Glomerular visceral epithelial cell (primary cell): ENCODE measurements around the gene PHF13.
"Not testable (repeated sequence)": the region's sequence is repeated elsewhere in the genome, so short reads cannot be mapped to it uniquely, and the experiment has no call there.

Experiments
- DNase-seq: peaks from one replicate; pipeline ENCODE4 v3.0.0-alpha.2; 2016; ENCODE audit errors: extremely low spot score

PHF13 gene

DNA sequence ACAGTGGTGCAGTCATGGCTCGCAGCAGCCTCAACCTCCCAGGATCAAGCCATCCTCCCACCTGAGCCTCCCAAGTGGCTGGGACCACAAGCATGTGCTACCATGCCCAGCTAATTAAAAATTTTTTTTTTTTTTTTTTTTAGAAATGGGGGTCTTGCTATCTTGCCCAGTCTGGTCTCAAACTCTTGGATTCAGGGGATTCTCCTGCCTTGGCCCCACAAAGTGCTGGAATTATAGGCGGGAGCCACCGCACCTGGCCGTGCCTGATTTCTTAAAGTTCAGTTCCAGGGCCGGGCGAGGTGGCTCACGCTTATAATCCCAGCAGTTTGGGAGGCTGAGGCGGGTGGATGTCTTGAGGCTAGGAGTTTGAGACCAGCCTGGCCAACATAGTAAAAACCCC lies 17.5 kb downstream of the PHF13 start:
- DNase-seq: no peak

DNA sequence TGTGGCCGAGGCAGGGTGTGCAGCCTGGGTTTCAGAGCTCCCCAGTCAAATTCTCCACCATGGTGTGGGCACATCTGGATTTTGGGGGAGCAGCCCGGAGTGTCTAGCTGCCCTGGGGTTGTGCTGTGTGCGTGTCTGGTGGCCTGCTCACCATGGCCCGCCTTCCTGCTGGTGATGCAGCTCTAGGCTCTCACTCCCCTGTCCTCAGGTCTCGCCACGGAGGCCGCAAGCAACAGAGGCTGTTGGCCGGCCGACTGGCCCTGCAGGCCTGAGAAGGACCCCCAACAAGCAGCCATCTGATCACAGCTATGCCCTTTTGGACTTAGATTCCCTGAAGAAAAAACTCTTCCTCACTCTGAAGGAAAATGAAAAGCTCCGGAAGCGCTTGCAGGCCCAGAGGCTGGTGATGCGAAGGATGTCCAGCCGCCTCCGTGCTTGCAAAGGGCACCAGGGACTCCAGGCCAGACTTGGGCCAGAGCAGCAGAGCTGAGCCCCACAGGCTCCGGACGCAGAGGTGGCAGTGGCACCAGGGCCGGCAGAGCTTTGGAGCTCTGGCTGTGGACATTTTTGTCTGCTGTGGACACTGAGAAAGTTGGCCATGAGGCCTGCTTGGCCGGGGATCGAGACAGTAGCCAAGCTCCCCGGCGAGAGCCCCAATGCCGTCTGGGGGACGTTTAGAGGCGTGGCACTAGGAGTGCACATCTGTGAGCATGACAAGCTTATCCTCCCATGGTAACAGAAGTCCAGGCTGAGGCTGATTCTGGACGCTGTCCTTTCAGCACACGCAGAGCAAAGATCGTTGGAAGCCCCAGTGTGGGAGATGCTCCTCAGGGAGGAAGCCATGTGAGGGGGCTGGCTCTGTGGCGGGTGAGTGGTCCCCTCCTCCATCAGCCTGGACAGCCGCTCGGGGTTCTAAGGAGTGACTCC lies 19.3 kb downstream of the PHF13 start:
- no peak for DNase-seq

DNA sequence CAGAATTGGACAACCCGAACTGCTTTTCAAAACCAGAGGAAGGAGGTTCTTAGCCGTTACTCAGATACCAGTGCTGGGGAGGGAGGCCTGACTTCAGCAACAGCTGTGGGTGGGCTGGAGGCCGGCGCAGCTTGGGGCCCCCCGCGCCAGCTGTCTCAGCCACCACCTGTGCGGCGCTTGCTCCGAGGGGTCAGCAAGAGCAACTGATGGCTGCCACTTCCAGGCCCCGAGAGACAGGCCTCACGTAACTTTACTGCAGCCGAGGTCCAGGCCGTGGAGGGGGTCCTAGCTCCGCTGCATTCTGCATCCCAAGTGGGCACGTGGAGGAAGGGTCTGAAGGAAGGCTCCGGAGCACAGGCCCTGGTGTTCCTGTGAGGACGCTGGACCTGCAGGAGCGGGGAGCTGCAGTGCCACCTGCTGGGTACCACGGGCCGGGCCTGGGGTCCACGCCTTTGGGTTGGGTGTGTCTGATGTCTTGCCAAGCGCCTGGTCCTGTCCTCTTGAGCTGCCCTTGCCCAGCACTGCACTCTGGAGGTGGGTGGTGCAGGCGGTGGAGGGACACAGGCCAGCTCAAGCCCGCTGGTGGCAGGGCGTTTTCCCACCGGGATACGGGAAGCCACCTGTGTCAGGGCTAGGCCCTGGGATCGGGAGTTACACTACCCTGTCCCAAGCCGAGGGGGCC lies 21.0 kb downstream of the PHF13 start:
- DNase-seq: peak; percentile 36

DNA sequence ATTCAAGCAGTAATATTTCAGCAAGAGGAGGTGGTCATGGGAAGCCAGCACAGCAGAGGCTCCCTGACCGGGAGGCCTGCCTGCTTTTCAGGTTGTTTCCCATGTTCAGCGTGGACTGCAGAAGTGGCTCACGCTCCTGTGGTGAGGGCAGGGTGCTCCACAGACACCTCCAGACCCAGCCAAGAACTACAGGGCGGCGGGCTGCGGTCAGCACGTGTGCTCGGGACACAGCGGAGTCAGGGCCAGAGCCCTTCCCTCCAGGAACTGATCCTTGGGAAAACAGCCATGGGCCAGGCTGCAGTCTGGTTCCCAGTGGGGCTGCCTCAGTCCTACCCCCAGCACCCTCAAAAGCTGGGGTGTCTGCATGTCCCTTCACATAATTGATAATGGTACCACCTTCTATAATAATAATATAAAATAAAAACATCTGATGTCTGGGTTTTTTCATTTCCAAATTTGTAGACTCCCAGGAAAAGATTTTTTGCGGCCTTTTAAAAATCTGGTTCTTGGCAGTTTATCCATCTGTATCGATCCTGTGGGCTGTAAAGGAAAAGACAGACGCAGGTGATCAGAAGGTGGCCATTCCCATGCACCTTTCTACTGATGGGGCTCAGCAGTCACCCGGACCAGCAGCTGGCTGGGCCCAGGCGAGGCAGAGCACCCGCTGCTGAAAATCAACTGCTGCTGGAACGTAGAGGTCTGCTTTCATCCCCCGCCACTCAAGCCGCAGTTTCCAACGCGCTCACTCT lies 21.8 kb downstream of the PHF13 start:
- no peak for DNase-seq

DNA sequence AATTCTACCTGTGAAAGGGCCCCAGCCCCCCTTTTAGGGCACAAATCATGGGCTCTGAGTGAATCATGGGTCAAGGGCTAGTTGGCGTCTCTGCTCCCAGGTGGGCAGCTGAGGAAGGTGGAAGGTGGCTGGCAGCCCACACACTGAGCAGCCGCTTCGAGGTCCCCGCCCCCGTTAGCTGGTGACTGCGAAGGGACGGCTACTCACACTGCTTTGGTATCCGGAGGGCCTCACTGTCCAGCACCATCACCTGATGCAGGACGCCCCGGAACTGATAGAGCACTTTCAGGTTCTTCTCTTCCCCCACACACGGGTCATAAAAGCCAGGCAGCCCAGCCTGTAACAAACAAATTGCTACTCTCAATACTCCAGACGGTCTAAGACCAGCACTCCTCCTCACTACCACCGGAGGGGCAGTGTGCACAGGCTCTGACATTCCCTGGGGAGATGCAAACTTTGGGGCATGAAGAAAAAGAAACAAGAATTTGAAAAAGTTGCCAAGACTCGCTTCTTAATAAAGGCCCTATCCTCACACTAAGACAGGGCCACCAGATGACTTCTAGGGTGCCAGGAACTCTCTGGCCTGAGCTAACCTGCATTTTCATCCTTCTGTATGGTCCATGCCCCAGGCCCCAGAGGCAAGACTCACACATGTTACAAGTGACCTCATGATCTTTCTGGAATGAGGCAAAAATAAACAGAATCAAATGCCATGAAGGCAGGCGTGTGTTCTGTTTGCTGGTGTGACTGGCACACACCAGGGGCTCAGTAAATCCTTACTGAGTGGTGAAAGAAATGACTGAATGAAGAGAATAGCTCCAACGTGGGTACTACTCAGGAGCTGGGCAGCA lies 22.6 kb downstream of the PHF13 start:
- no peak for DNase-seq

DNA sequence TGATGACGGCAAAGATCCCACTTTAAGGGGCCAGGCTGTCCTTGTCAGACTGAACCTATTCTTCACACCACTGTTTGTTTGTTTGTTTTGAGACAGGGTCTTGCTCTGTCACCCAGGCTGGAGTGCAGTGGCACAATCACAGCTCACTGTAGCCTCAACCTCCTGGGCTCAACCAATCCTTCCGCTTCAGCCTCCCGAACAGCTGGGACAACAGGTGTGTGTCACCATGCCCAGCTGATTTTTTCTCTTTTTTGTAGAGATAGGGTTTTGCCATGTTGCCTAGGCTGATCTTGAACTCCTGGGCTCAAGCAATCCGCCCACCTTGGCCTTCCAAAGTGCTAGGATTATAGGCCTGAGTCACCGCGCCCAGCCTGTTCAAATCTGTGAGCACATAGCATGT lies 23.2 kb downstream of the PHF13 start:
- DNase-seq: not testable (repeated sequence)

DNA sequence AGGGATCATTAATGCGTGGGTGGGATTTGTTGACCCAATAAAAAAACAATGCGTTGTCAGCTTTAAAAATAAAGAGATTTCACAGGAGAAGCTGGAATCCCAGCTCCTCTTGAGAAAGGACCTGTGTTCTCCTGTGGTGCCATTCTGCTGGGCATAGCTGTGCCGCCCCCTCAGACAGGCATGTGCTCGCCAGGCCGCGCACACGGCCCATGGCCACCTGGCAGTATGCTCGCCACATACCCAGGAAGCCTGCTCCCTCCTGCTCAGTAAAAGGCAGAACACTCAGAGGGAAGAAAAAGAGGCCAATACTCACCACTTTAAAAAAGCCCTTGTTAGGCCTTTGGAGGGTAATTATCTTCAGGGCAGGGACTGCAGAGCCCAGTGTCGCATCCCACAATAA lies 24.2 kb downstream of the PHF13 start:
- DNase-seq: no peak

DNA sequence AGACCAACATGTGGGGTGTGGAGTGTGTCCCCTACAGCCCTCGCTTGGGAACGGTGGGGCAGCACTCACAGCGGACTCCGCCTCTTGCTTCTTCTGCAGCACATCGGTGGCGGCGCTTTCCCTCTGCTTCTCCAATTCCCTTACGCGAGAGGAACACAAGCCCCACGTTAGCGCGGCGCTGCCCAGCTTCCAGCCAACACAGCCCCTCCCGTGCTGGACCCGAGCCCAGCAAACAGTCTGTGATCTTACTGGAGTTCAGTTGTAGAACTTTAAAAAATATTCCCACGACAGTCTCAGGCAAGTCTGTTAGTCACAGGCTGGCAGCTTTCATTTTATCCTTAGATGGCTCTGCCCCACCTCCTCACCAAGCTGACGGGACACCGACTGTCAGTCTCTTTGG lies 24.7 kb downstream of the PHF13 start:
- no peak for DNase-seq

DNA sequence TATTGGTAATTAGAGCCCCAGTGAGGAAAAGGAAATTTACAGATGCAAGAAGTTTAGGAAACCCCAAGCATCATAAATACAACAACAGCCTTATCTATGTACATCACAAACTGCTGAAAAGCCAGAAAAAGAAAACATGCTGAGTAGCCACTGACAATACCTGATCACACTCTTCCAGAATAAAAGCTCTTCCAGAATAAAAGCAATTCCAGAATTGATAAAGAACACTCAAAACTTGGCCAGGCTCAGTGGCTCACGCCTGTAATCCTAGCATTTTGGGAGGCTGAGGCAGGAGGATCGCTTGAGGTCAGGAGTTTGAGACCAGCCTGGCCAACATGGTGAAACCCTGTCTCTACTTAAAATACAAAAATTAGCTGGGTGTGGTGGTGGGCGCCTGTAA lies 27.3 kb downstream of the PHF13 start:
- not testable (repeated sequence) for DNase-seq

DNA sequence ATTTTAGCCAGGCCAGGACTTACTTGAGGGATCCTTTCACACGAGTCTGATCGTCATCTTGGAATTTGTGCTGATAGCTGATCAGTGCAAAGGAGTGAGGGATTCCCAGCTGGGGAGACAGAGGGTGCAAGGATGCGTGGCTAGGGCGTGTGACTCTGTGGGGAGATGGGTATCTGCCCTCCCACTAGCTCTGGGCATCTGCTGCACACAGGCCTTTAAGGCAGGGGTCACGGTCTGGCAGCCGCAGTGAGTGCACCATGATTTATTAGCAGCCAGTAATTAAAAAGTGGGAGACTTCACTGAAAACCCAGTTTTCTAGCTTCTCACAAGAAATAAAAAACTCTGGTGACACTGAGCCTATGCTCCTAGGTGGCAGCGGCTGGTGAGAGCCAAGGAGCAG lies 31.5 kb downstream of the PHF13 start:
- no peak for DNase-seq

DNA sequence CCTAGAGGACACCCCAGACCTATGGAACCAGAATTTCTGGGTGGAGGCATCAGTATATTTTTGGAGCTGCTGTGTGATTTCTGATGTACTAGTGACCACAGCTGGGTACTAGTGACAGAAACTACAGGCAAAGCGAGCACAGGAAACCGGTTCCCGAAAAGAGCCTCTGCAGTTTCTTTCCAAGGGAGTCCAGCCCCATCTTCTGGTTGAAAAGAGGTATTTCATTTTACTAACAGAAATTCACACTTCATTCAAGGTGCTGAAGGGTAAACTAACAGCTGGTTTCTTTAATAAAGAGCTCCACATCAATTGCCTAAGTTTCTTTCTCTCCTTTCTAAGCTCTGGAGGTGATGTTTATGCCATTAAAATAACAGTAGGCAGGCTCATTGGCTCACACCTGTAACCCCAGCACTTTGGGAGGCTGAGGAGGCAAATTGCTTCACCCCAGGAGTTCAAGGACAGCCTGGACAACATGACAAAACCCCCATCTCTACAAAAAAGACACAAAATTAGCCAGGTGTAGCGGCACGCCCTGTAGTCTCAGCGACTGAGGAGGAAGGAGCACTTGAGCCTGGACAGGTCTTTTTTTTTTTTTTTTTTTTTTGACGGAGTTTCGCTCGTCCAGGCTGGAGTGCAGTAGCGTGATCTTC lies 33.1 kb downstream of the PHF13 start:
- peak; percentile 44 for DNase-seq

DNA sequence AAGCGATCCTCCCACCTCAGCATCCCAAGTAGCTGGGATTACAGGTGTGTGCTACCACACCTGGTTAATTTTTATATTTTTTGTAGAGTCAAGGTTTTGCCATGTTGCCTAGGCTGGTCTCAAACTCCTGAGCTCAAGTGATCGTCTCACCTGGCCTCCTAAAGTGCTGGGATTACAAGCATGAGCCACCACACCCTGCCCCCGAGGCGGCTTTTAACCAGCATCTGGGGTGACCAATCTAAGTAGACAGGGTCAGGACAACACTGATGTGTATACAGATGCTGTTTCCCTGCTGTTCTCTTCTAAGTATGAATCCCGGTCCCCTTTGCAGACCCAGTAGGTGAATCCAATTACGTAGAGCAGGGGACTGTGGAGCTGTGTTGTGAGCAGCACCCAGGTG lies 35.0 kb downstream of the PHF13 start:
- DNase-seq: no peak

DNA sequence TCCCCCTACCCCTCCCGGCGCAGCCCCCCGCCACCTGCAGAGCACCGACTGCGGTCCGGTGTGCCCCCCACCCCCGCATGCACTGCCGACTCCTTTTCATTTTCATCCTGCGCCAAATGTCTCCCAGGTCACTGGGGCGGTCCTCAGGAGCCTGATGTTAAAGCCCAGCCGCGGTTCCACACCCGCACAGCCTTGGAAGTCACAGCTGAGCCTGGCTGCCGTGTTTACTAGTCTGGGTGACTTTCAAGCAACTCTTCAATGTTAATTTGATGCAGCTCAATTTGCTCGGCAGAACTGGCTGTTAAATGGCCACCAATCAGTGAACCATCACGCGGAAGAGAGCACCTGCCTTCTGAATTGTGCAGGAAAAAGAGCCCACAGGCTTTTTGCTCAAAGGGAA lies 38.4 kb downstream of the PHF13 start:
- no peak for DNase-seq

DNA sequence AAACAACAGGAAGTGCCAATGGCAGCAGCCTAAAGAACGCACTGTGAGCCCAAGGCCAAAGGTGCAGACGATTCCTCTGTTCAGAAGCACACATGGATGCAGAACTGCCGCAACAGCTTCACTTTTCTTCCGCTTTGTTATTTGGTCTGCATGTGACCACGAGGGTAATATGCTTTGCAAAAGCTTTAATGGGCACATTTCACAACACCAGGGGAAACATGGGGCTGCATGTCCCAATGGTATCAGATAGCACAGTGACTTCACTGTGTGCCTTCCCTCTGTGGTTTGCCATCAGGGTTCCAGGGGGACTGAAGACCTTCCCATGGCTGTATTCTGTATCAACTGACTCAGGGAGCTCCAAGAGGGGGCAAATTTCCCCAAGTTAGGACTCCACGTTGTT lies 39.5 kb downstream of the PHF13 start:
- DNase-seq: no peak

DNA sequence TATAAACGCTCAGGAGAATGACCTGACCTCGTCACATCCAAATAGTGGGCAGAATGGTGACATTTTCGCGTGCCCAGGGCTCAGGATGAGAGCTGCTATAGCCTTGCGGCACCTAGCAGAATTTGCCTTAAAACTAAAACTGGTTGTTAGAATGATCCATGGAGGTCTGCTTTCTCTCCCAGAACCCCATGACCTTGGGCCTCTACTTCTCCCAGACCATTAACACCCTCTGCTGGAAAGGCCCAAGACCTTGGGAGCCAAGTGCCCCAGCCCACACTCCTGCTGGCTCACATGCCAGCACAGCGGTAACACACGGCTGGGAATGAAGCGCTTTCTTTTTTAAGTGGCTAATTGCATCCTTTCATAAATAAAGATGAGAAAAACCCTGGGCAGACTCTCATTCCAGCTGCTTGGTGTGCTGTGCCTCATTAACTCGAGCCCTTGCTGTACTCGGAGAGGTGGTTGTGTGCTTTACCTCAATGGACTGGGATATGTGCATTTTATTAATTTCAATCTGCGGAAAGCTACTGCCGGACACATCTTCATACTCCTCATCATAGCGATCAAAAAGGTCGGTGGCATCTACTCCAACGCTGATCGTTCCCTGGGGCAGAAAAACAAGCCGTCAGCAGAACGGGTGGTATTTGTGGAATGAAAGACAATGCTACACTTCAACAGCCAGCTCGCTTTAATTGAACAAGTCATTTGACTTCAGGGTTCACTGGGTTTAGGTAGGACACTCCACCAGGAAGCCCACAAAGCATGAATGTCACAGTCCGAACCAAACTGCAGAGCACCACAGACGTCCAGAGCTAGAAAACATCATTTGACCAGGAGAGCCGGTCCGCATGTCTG lies 40.1 kb downstream of the PHF13 start:
- peak; percentile 19 for DNase-seq

DNA sequence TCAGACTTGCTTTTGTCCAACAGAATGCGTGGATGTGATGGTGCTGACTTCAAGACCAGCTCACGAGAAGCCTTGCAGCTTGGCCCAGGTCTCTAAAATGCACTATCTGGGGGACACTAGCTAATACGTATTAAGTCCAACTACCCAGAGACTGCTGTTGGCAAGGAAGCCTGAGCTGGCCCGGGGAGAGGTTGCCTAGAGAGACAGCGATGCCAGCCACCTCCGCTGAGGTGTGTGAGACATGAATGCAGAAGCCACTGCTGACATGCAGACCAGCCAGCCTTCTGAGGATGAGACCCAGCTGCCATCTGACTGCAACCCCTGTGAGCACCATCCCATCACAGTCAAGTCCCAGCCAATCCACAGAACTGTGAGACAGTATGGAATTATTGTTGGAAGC lies 43.6 kb downstream of the PHF13 start:
- no peak for DNase-seq

DNA sequence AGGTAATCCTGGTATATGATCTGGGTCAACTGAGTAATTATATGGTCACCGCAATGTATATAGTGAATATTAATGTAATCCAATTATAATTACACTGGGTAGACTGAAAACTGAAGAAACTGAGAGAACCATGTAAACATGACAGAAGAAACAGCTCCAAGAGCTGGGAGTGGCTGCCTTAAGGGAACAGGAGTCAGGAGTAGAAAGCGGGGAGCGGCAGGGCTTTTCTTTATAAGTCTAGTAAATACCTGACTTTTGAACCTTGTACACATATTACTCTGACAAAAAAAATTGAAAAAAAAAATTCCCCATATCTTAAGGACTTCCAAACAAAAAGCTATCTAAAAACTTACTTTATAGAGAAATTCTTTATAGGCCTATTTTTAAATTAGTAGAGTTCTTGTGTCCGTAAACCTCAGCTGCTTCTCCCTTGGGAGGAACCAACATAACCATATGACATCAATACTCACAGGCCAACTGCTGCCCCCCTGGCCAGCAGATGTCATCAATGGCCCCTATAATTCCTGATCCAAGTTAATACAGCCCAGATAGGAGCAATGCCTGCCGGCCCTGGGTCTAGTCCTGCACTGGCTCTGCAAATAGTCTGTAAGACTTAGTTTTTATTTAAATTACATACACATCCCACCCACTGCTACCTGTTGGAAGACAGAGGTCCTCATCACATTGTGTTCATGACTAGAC lies 45.0 kb downstream of the PHF13 start:
- DNase-seq: no peak

DNA sequence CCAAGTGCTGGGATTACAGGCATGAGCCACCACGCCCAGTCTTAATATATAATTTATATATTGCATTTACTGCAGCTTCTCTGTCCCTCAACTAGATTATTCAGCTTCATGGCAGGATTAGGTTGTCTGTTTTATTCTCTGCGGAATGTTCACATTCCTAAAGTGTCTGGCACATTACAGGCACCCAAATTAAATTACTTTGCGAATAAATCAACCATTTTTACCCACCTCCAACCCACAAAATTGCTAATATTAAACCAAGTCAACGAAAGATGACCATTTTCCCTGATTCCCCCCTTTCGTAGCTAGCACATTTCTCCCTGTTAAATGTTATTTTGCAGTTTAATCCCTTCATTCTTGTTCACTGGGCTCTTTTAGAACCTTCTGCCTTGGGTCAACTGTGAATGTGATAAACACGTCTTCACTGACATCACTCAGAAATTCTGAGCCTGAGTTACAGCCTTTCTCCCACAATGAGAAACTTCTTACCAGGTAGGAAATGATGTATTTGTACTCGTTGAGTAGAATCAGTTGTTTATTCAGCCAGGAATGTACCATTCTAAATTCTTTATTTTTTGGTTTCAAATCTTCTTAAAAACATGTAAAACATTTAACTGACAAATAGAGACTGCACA lies 47.0 kb downstream of the PHF13 start:
- DNase-seq: peak; percentile 74

DNA sequence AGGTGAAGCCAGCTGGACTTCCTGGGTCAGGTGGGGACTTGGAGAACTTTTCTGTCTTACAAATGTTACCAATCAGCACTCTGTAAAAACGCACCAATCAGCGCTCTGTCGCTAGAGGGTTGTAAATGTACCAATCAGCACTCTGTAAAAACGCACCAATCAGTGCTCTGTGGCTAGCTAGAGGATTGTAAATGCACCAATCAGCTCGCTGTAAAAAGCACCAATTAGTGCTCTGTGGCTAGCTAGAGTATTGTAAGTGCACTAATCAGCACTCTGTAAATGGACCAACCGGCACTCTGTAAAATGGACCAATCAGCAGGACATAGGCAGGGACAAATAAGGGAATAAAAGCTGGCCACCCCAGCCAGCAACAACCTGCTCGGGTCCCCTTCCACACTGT lies 48.9 kb downstream of the PHF13 start:
- DNase-seq: not testable (repeated sequence)
